ENCODE results near the gene TRDMT1.

The TRDMT1 gene

GRCh38 chr10:17166699-17167098 is 34.8 kb downstream of the TRDMT1 start:
- TF ChIP-seq TAF1 (IDR thresholded peaks at IDR 0.05; ENCODE audit: borderline replicate concordance, insufficient read depth, low read length) (no peak), POLR2AphosphoS5 (IDR thresholded peaks at IDR 0.05; ENCODE audit: low read depth, low read length) (no peak), REST (IDR thresholded peaks at IDR 0.05; ENCODE audit: insufficient read depth in 1 of 2, low read depth in 2 of 2, low read length in 2 of 2) (no peak), FOXP2 (optimal IDR thresholded peaks at IDR 0.05; ENCODE audit: borderline replicate concordance, extremely low read depth, extremely low read length, insufficient read depth) (no peak), SIN3A (IDR thresholded peaks at IDR 0.05; ENCODE audit: borderline replicate concordance, insufficient read depth, low read length) (no peak)

- TF ChIP-seq POLR2AphosphoS5 (IDR thresholded peaks at IDR 0.05; ENCODE audit: low read depth, low read length) (no peak), SIN3A (IDR thresholded peaks at IDR 0.05; ENCODE audit: borderline replicate concordance, insufficient read depth, low read length) (no peak), REST (IDR thresholded peaks at IDR 0.05; ENCODE audit: insufficient read depth in 1 of 2, low read depth in 2 of 2, low read length in 2 of 2) (no peak), TAF1 (IDR thresholded peaks at IDR 0.05; ENCODE audit: borderline replicate concordance, insufficient read depth, low read length) (no peak), FOXP2 (optimal IDR thresholded peaks at IDR 0.05; ENCODE audit: borderline replicate concordance, extremely low read depth, extremely low read length, insufficient read depth) (no peak)
These were observed 38.6 kb downstream of the TRDMT1 start for GRCh38 chr10:17162828-17163227.

- no peak for TF ChIP-seq POLR2AphosphoS5 (IDR thresholded peaks at IDR 0.05; ENCODE audit: low read depth, low read length)
- TF ChIP-seq FOXP2 (optimal IDR thresholded peaks at IDR 0.05; ENCODE audit: borderline replicate concordance, extremely low read depth, extremely low read length, insufficient read depth): no peak
- no peak for TF ChIP-seq REST (IDR thresholded peaks at IDR 0.05; ENCODE audit: insufficient read depth in 1 of 2, low read depth in 2 of 2, low read length in 2 of 2)
- TF ChIP-seq SIN3A (IDR thresholded peaks at IDR 0.05; ENCODE audit: borderline replicate concordance, insufficient read depth, low read length): no peak
- no peak for TF ChIP-seq TAF1 (IDR thresholded peaks at IDR 0.05; ENCODE audit: borderline replicate concordance, insufficient read depth, low read length)
These were observed 39.7 kb downstream of the TRDMT1 start for GRCh38 chr10:17161775-17162174.

DNA sequence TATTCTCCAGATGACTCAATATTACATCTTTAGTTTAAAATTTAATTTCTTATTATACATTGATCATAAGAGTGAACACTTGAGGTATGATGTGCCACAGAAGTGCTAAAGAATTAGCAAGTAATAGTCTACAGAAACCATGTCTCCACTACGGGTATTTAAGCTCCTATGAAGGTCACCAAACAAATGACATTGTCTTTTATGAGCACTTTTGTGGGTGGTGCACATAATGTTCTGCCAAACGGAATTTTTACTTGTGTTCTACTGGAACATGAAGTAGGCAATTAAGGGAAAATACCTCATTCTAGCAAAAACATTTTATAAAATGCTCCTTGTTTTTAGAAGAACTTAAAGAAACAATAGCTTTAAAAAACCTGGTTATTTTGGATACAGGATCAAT is 44.4 kb downstream of the TRDMT1 start:
- TF ChIP-seq SIN3A (IDR thresholded peaks at IDR 0.05; ENCODE audit: borderline replicate concordance, insufficient read depth, low read length) (no peak), TAF1 (IDR thresholded peaks at IDR 0.05; ENCODE audit: borderline replicate concordance, insufficient read depth, low read length) (no peak), POLR2AphosphoS5 (IDR thresholded peaks at IDR 0.05; ENCODE audit: low read depth, low read length) (no peak), REST (IDR thresholded peaks at IDR 0.05; ENCODE audit: insufficient read depth in 1 of 2, low read depth in 2 of 2, low read length in 2 of 2) (no peak), FOXP2 (optimal IDR thresholded peaks at IDR 0.05; ENCODE audit: borderline replicate concordance, extremely low read depth, extremely low read length, insufficient read depth) (no peak)

GRCh38 chr10:17155826-17156225 is 45.6 kb downstream of the TRDMT1 start:
- TF ChIP-seq POLR2AphosphoS5 (IDR thresholded peaks at IDR 0.05; ENCODE audit: low read depth, low read length): no peak
- TF ChIP-seq REST (IDR thresholded peaks at IDR 0.05; ENCODE audit: insufficient read depth in 1 of 2, low read depth in 2 of 2, low read length in 2 of 2): no peak
- no peak for TF ChIP-seq TAF1 (IDR thresholded peaks at IDR 0.05; ENCODE audit: borderline replicate concordance, insufficient read depth, low read length)
- TF ChIP-seq SIN3A (IDR thresholded peaks at IDR 0.05; ENCODE audit: borderline replicate concordance, insufficient read depth, low read length): no peak
- TF ChIP-seq FOXP2 (optimal IDR thresholded peaks at IDR 0.05; ENCODE audit: borderline replicate concordance, extremely low read depth, extremely low read length, insufficient read depth): no peak

Data from PFSK-1 (cell line).